Mucosa of stomach (tissue), 1 donor: ENCODE data around the gene LYST.
"Not testable (repeated sequence)": the region's sequence is repeated elsewhere in the genome, so short reads cannot be mapped to it uniquely, and the experiment has no call there.

Experiments
- H3K27me3 ChIP-seq: one replicate; pipeline ENCODE4 v1.7.0; 2013; ENCODE audit warnings: mild to moderate bottlenecking, low read length; ENCODE audit not compliant: control insufficient read depth, insufficient read depth
- H3K36me3 ChIP-seq: one replicate; pipeline ENCODE4 v1.7.0; 2013; ENCODE audit warnings: low read length; ENCODE audit not compliant: control insufficient read depth, insufficient read depth
- H3K4me1 ChIP-seq: one replicate; pipeline ENCODE4 v1.7.0; 2013; ENCODE audit warnings: mild to moderate bottlenecking, low read length; ENCODE audit not compliant: control insufficient read depth, insufficient read depth
- H3K4me3 ChIP-seq: one replicate; pipeline ENCODE4 v1.7.0; 2013; ENCODE audit warnings: low read length
- H3K9ac ChIP-seq: one replicate; pipeline ENCODE4 v1.7.0; 2013; ENCODE audit warnings: mild to moderate bottlenecking, low read length, moderate library complexity
- H3K9me3 ChIP-seq: one replicate; pipeline ENCODE4 v1.7.0; 2013; ENCODE audit warnings: mild to moderate bottlenecking, low read length, moderate library complexity; ENCODE audit not compliant: control insufficient read depth
- donor health status: Pancreatic carcinoma.

The LYST gene

GRCh38 chr1:235767795-235768194 lies 98.9 kb downstream of the LYST start:
- H3K4me3 ChIP-seq, result no peak overlapping the region
- no peak overlapping the region for H3K9ac ChIP-seq
- no peaks in the 10 kb centered on the region for H3K4me1 ChIP-seq
- no peaks in the 10 kb centered on the region for H3K27me3 ChIP-seq
- no peaks in the 10 kb centered on the region for H3K9me3 ChIP-seq
- no peaks in the 10 kb centered on the region for H3K36me3 ChIP-seq

- H3K27me3 ChIP-seq, result no peaks in the 10 kb centered on the region
- no peak overlapping the region for H3K9ac ChIP-seq
- H3K36me3 ChIP-seq, result no peaks in the 10 kb centered on the region
- no peaks in the 10 kb centered on the region for H3K9me3 ChIP-seq
- no peaks in the 10 kb centered on the region for H3K4me1 ChIP-seq
- no peak overlapping the region for H3K4me3 ChIP-seq
These were observed 99.9 kb downstream of the LYST start for GRCh38 chr1:235766794-235767285.

DNA sequence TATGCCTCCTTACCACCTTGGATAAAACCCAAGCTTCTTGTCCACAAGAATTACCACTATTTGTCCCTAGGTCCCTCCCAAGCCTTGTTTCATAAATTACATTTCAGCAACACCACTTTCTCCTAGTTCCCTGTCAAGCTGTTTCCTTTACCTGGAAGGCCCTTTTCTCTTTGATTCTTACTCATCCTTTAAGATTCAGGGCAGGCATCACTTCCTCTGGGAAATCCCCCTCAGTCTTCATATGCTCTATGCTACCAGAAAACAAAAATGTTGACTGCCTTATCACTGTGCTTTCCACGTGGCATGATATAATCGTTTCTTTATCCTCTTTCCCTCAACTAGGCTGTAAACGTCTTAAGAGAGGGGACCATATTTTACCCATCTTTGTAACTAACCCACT lies 102.7 kb downstream of the LYST start:
- H3K27me3 ChIP-seq, result no peaks in the 10 kb centered on the region
- no peak overlapping the region for H3K4me3 ChIP-seq
- no peak overlapping the region for H3K9ac ChIP-seq
- no peaks in the 10 kb centered on the region for H3K4me1 ChIP-seq
- H3K36me3 ChIP-seq, result no peaks in the 10 kb centered on the region
- no peaks in the 10 kb centered on the region for H3K9me3 ChIP-seq

GRCh38 chr1:235759336-235759735 lies 107.4 kb downstream of the LYST start:
- H3K4me1 ChIP-seq, result no peaks in the 10 kb centered on the region

GRCh38 chr1:235758931-235759330 lies 107.8 kb downstream of the LYST start:
- H3K4me3 ChIP-seq, result no peak overlapping the region

More at GRCh38 chr1:235759336-235759735, 107.4 kb downstream of the LYST start:
- Histone ChIP-seq H3K9ac (no peak overlapping the region), H3K27me3 (no peaks in the 10 kb centered on the region), H3K9me3 (no peaks in the 10 kb centered on the region), H3K4me3 (no peak overlapping the region), H3K36me3 (no peaks in the 10 kb centered on the region)

DNA sequence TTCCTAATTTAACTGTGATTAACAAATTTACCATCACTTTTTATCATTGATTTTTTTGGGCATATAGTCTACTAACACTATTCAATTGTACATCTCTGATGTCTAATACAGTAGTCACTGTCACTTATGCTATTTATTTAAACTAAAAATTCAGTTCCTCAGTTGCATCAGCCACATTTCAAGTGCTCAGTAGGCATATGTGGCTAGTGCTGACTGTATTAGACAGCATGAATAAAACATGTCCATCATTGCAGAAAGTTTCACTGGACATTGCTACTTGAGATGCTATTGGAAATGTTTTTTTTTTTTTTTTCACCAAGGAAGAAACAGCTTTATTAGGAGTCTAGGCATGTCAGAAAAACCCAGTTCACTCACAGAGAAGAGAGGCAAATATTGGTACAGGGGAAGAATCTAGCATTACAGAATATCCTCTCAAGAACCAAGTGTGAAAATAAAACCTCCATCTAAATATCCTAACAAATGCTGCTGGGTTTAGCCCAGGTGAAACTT lies 109.1 kb downstream of the LYST start:
- Histone ChIP-seq H3K36me3 (no peaks in the 10 kb centered on the region), H3K4me1 (no peaks in the 10 kb centered on the region), H3K9ac (no peak overlapping the region), H3K4me3 (no peak overlapping the region), H3K27me3 (no peaks in the 10 kb centered on the region), H3K9me3 (no peaks in the 10 kb centered on the region)

More at GRCh38 chr1:235758931-235759330, 107.8 kb downstream of the LYST start:
- H3K9ac ChIP-seq, result no peak overlapping the region
- no peaks in the 10 kb centered on the region for H3K36me3 ChIP-seq
- no peaks in the 10 kb centered on the region for H3K27me3 ChIP-seq
- no peaks in the 10 kb centered on the region for H3K9me3 ChIP-seq
- no peaks in the 10 kb centered on the region for H3K4me1 ChIP-seq

DNA sequence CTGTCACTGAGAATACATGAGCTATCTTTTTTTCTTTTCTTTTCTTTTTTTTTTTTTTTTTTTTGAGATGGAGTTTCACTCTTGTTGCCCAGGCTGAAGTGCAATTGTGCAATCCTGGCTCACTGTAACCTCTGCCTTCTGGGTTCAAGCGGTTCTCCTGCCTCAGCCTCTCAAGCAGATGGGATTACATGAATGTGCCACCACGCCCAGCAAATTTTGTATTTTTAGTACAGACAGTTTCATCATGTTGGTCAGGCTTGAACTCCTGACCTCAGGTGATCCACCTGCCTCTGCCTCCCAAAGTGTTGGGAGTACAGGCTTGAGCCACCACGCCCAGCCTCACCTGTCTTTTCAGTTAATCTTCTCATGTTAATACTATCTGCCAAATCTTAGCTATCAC lies 112.5 kb downstream of the LYST start:
- not testable (repeated sequence) for H3K9ac ChIP-seq, H3K27me3 ChIP-seq, H3K4me1 ChIP-seq, H3K36me3 ChIP-seq, H3K9me3 ChIP-seq, H3K4me3 ChIP-seq

DNA sequence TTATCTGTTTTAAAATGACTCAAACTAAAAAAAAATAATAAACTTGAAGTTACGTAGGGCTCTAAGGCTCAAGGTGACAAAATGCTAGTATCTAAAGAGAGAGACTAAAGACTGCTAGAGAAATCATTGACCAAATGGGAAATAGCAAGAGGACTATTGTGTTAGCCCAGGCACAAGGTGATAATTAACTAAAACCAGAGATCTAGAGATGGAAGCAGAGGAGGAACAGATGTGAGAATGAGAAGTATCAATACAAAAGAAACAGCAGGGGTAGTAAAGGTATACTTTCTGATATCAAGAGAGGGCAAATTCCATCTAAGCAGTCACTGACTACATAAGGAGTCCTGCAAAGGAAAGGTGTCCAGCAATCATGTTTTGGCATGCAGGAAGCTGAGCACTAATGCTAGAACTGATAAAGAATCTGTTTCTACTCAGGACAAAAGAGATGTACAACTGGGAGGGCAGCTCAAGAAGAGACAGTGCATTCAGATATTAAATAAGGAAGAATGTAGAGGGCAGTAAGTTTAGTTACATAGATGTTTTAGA lies 116.9 kb downstream of the LYST start:
- Histone ChIP-seq H3K4me1 (no peaks in the 10 kb centered on the region), H3K36me3 (no peaks in the 10 kb centered on the region), H3K4me3 (no peak overlapping the region), H3K9ac (no peak overlapping the region), H3K27me3 (no peaks in the 10 kb centered on the region), H3K9me3 (no peaks in the 10 kb centered on the region)

DNA sequence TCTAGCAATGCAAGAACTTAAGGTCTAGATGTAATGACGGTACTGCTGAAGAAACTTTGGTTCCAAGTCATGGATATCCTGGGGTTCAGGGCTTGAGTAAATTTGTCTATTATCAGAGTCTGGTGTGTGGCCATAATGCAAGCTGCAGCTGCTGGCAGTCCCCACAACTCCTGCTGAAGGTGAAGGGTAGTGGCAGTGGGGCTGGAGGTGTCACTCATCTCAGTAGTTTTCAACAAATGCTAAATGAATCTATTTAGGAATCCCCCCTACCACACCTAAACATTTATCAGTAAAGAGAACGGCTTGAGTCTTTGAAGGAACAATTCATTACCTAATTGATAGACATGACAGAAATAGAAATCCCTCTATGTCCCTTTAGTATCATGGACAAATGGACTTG lies 118.0 kb downstream of the LYST start:
- H3K9me3 ChIP-seq, result no peaks in the 10 kb centered on the region
- H3K27me3 ChIP-seq, result no peaks in the 10 kb centered on the region
- no peaks in the 10 kb centered on the region for H3K4me1 ChIP-seq
- no peak overlapping the region for H3K9ac ChIP-seq
- no peaks in the 10 kb centered on the region for H3K36me3 ChIP-seq
- no peak overlapping the region for H3K4me3 ChIP-seq

GRCh38 chr1:235746245-235746644 lies 120.5 kb downstream of the LYST start:
- no peaks in the 10 kb centered on the region for H3K27me3 ChIP-seq
- no peak overlapping the region for H3K9ac ChIP-seq
- H3K9me3 ChIP-seq, result no peaks in the 10 kb centered on the region
- H3K4me3 ChIP-seq, result no peak overlapping the region
- no peaks in the 10 kb centered on the region for H3K36me3 ChIP-seq
- no peaks in the 10 kb centered on the region for H3K4me1 ChIP-seq

- Histone ChIP-seq H3K36me3 (no peaks in the 10 kb centered on the region), H3K27me3 (no peaks in the 10 kb centered on the region), H3K4me1 (no peaks in the 10 kb centered on the region), H3K9me3 (no peaks in the 10 kb centered on the region), H3K9ac (no peak overlapping the region), H3K4me3 (no peak overlapping the region)
These were observed 121.1 kb downstream of the LYST start for GRCh38 chr1:235745503-235746136.

DNA sequence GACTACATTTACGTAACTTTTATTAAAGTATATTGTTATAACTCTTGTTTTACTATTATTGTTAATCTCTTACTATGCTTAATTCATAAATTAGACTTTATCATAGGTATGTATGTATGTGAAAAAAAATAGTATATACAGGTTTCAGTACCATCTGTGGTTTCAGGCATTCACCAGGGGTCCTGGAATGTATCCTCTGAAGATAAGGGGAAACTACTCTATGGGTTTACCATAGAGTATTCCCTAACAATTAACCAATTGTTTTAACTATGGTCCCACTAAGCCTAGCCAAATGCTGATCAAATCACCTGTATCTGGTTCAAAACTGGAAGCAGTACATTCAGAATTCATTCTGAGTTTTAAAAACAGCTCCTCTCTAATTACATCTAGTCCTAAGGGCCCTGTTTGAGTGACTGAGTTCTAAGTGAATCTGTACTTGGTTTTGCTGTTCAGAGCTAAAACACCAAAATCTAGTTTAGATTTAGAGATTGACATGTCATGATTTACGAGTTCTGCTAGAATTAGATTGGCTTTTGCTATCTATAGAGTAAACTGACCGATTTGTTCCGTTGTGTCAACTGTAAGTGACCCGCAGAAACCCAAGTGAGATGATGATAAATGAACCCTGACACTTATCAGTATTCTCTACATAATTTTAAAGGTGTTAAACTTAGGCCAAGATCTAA lies 123.6 kb downstream of the LYST start:
- Histone ChIP-seq H3K9me3 (no peaks in the 10 kb centered on the region), H3K36me3 (peaks cover 8% of the 10 kb centered on the region), H3K4me3 (no peak overlapping the region), H3K27me3 (no peaks in the 10 kb centered on the region), H3K9ac (no peak overlapping the region), H3K4me1 (no peaks in the 10 kb centered on the region)
